HK-2 (cell line): ENCODE measurements around the gene FZD8.
A peak's percentile ranks its signal among the peaks of the same experiment; 100 is the strongest.

Source experiments
- DNase-seq: peaks from one replicate; pipeline ENCODE4 v3.0.0-alpha.2; 2018; ENCODE audit not compliant: unreplicated experiment

FZD8 gene

GRCh38 chr10:35641676-35642034, 441 bp downstream of the FZD8 start:
- DNase-seq = no peak

GRCh38 chr10:35640951-35641675, 983 bp downstream of the FZD8 start:
- DNase-seq = peak; percentile 66

- DNase-seq = peak; percentile 57
These were observed 1.6 kb downstream of the FZD8 start for GRCh38 chr10:35640474-35640873.

- no peak for DNase-seq
These were observed 2.2 kb downstream of the FZD8 start for GRCh38 chr10:35639728-35640401.

- DNase-seq = no peak
These were observed 2.9 kb downstream of the FZD8 start for GRCh38 chr10:35639021-35639727.

- DNase-seq = no peak
These were observed 4.0 kb downstream of the FZD8 start for GRCh38 chr10:35638101-35638500.

GRCh38 chr10:35637462-35637861, 4.6 kb downstream of the FZD8 start:
- no peak for DNase-seq

- no peak for DNase-seq
These were observed 5.1 kb downstream of the FZD8 start for GRCh38 chr10:35636956-35637355.

GRCh38 chr10:35635576-35635975, 6.5 kb downstream of the FZD8 start:
- peak; percentile 25 for DNase-seq

GRCh38 chr10:35633006-35633980, 8.8 kb downstream of the FZD8 start:
- no peak for DNase-seq

- DNase-seq = no peak
These were observed 10.1 kb downstream of the FZD8 start for GRCh38 chr10:35632027-35632426.

GRCh38 chr10:35631404-35631803, 10.7 kb downstream of the FZD8 start:
- no peak for DNase-seq

GRCh38 chr10:35626971-35627507, 15.1 kb downstream of the FZD8 start:
- DNase-seq = no peak

GRCh38 chr10:35614312-35614711, 27.8 kb downstream of the FZD8 start:
- DNase-seq = no peak

GRCh38 chr10:35613597-35614226, 28.4 kb downstream of the FZD8 start:
- no peak for DNase-seq

GRCh38 chr10:35613107-35613440, 29.0 kb downstream of the FZD8 start:
- no peak for DNase-seq

- DNase-seq = no peak
These were observed 29.6 kb downstream of the FZD8 start for GRCh38 chr10:35612385-35613106.

GRCh38 chr10:35611750-35612149, 30.3 kb downstream of the FZD8 start:
- DNase-seq = no peak

- DNase-seq = no peak
These were observed 33.8 kb downstream of the FZD8 start for GRCh38 chr10:35608328-35608672.

GRCh38 chr10:35607475-35608327, 34.4 kb downstream of the FZD8 start:
- DNase-seq = no peak
